ENCODE results near the gene TBCCD1. TPM values are rescaled to one million over a fixed set of nuclear protein-coding genes. Genes with fewer than 3 reads are reported as not detected.

Gene TBCCD1
- total and polyA plus RNA-seq, 2 experiments from 2014 or later, result 13.1 to 14.9 TPM

DNA sequence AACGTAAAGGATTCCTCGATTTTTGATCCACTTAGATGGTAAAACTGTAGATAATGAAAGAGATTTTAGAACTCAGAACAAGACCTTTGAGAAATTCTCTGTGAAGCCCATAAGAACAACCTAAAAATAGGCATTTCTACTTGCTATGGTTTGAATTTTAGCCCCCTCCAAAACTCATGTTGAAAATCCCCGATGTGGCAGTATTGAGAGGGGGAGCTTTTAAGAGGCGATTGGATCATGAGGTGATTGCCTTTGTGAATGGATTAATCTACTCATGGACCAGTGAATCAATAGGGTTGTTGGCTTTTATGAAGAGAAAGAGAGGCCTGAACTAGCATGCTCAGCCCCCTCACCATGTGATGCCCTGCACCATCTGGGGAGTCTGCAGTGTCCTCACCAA lies 25.5 kb upstream of the TBCCD1 start:
- H4K20me1 ChIP-seq (ENCODE audit: insufficient read depth, poor library complexity, severe bottlenecking), result no peaks in the 10 kb centered on the region
- peaks cover 20% of the 10 kb centered on the region for H3K4me1 ChIP-seq (ENCODE audit: insufficient read depth)
- no peak overlapping the region for H3K4me2 ChIP-seq
- H3K79me2 ChIP-seq, result no peaks in the 10 kb centered on the region
- H3K27me3 ChIP-seq, result no peaks in the 10 kb centered on the region
- 90% methylated on average over 4 of the region's 4 CpGs for WGBS (ENCODE audit: low lambda C conversion rate, missing lambda C conversion rate)
- no peaks in the 10 kb centered on the region for H3K36me3 ChIP-seq (replicated peaks; ENCODE audit: insufficient read depth, low read depth)
- no peaks in the 10 kb centered on the region for H3K9me3 ChIP-seq (ENCODE audit: low read depth)
- no peak overlapping the region for H2AFZ ChIP-seq
- DNase-seq (ENCODE audit: low spot score), result no peak
- no peaks in the 10 kb centered on the region for H3K9me2 ChIP-seq (replicated peaks; ENCODE audit: insufficient read depth)
- no peak overlapping the region for H3K4me3 ChIP-seq
- no peak for TF ChIP-seq EZH2 (IDR thresholded peaks at IDR 0.05; ENCODE audit: borderline replicate concordance)
- TF ChIP-seq, protein P1, sequence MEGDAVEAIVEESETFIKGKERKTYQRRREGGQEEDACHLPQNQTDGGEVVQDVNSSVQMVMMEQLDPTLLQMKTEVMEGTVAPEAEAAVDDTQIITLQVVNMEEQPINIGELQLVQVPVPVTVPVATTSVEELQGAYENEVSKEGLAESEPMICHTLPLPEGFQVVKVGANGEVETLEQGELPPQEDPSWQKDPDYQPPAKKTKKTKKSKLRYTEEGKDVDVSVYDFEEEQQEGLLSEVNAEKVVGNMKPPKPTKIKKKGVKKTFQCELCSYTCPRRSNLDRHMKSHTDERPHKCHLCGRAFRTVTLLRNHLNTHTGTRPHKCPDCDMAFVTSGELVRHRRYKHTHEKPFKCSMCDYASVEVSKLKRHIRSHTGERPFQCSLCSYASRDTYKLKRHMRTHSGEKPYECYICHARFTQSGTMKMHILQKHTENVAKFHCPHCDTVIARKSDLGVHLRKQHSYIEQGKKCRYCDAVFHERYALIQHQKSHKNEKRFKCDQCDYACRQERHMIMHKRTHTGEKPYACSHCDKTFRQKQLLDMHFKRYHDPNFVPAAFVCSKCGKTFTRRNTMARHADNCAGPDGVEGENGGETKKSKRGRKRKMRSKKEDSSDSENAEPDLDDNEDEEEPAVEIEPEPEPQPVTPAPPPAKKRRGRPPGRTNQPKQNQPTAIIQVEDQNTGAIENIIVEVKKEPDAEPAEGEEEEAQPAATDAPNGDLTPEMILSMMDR (IDR thresholded peaks at IDR 0.05; ENCODE audit: poor library complexity), result no peak
- TF ChIP-seq EZH2phosphoT487 (IDR thresholded peaks at IDR 0.05; ENCODE audit: low read depth, severe bottlenecking, unreplicated experiment), result no peak
- no peak overlapping the region for H3K27ac ChIP-seq

DNA sequence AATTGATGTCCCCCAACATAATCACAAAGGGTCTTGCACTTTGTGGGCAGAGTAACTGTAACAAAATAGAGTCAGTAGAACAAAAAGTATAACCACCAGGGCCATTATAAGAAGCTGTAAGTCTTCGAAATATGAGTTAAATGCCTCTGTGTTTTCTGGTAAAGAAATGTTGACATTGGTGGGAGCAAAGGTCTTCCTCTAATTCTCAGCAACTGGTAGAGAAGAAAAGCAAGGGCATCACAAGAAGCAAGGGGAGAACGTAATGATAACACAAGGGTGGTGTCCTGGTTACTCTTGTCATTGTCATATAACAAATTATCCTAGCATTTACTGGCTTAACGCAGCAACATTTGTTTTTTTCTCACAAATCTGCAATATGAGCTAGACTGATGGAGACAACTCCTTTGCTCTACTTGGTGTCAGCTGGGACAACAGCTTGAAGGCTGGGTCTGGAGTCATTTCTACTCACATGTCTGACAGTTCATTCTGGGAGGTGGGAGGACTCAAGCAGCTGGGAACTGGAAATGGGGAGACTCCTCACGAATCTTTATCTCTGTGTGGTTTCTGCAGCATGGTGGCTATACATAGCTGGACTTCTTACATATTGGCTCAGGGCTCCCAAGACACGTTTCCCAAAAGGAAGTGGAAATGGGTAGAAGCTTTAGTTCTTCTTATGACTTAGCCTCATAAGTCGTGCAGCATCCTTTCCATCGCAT lies 23.6 kb upstream of the TBCCD1 start:
- Histone ChIP-seq H4K20me1 (ENCODE audit: insufficient read depth, poor library complexity, severe bottlenecking) (no peaks in the 10 kb centered on the region), H3K4me3 (no peak overlapping the region), H3K4me1 (ENCODE audit: insufficient read depth) (peaks cover 20% of the 10 kb centered on the region), H2AFZ (no peak overlapping the region), H3K9me2 (replicated peaks; ENCODE audit: insufficient read depth) (no peaks in the 10 kb centered on the region), H3K4me2 (peak overlapping the region; percentile 32), H3K9me3 (ENCODE audit: low read depth) (no peaks in the 10 kb centered on the region), H3K36me3 (replicated peaks; ENCODE audit: insufficient read depth, low read depth) (no peaks in the 10 kb centered on the region), H3K27me3 (no peaks in the 10 kb centered on the region), H3K27ac (peak overlapping the region; percentile 85), H3K79me2 (no peaks in the 10 kb centered on the region)
- TF ChIP-seq EZH2 (IDR thresholded peaks at IDR 0.05; ENCODE audit: borderline replicate concordance) (no peak), EZH2phosphoT487 (IDR thresholded peaks at IDR 0.05; ENCODE audit: low read depth, severe bottlenecking, unreplicated experiment) (no peak)
- TF ChIP-seq, protein P1 (IDR thresholded peaks at IDR 0.05; ENCODE audit: poor library complexity), result no peak
- no peak for DNase-seq (ENCODE audit: low spot score)
- 83% methylated on average over 7 of the region's 7 CpGs for WGBS (ENCODE audit: low lambda C conversion rate, missing lambda C conversion rate)

DNA sequence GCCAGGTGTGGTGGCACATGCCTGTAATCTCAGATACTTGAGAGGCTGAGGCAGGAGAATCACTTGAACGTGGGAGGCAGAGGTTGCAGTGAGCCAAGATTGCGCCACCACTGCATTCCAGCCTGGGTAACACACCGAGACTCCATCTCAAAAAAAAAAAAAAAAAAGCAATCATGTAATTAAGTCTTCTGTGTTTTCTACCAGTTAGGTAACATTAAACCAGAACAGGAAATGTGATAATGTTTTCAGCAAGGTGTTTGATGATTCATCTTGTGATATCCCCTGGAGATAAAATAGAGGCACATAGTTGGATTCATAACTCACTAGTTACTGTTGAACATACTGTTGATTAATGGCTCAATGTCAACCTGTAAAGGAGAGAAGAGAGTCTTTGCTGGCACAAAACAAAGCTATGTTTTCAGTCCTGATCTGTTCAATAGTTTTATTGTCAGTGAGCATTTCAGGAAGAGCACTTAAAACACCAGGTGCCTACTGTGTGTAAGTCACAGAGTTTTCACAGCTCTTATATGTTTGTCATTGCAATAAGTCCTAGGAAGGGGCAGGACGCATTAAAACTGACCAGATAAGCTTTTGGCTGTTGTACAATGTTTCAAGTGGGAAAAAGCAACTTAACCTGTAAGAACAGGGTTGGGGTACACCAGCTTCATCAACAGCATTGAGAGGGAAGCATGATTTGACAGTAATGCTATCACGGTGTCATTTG lies 22.9 kb upstream of the TBCCD1 start:
- Histone ChIP-seq H3K9me3 (ENCODE audit: low read depth) (no peaks in the 10 kb centered on the region), H4K20me1 (ENCODE audit: insufficient read depth, poor library complexity, severe bottlenecking) (no peaks in the 10 kb centered on the region), H3K79me2 (no peaks in the 10 kb centered on the region), H3K36me3 (replicated peaks; ENCODE audit: insufficient read depth, low read depth) (no peaks in the 10 kb centered on the region), H3K4me3 (no peak overlapping the region), H2AFZ (no peak overlapping the region), H3K4me2 (peak overlapping the region; percentile 32), H3K9me2 (replicated peaks; ENCODE audit: insufficient read depth) (no peaks in the 10 kb centered on the region), H3K4me1 (ENCODE audit: insufficient read depth) (peaks cover 20% of the 10 kb centered on the region), H3K27ac (peak overlapping the region; percentile 85), H3K27me3 (no peaks in the 10 kb centered on the region)
- WGBS (ENCODE audit: low lambda C conversion rate, missing lambda C conversion rate), result 63% methylated on average over 5 of the region's 5 CpGs
- no peak for TF ChIP-seq EZH2phosphoT487 (IDR thresholded peaks at IDR 0.05; ENCODE audit: low read depth, severe bottlenecking, unreplicated experiment)
- TF ChIP-seq EZH2 (IDR thresholded peaks at IDR 0.05; ENCODE audit: borderline replicate concordance), result no peak
- TF ChIP-seq, protein P1 (IDR thresholded peaks at IDR 0.05; ENCODE audit: poor library complexity), result no peak
- no peak for DNase-seq (ENCODE audit: low spot score)
